GM21367 (cell line): ENCODE data around the gene FTO.

Experiments used
- ATAC-seq: cut with Tn5 transposase; IDR thresholded peaks from one replicate; pipeline ENCODE4 v1.9.1; 2021; ENCODE audit not compliant: unreplicated experiment

FTO gene

GRCh38 chr16:54112451-54113206, 408.7 kb downstream of the FTO start:
- ATAC-seq: no peak

DNA sequence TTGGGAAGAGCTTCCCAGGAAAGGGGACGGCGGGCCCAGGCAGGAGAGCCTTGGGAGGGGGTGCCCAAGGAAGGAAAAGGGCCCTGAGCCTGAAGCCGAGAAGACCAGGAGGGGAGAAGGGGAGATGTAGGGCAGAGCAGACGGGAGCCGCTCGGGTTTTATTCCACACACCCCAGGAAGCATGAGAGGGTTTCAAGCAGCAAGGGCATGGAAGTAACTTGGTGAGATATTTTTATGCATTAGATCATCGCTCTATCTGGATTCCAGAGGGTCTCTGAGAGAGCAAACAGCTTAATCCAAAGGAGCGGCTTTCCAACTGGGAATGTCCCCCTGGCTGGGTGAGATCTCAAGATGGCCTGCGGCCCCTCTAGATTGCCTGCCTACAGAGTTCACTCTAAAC, 411.6 kb downstream of the FTO start:
- ATAC-seq: no peak

DNA sequence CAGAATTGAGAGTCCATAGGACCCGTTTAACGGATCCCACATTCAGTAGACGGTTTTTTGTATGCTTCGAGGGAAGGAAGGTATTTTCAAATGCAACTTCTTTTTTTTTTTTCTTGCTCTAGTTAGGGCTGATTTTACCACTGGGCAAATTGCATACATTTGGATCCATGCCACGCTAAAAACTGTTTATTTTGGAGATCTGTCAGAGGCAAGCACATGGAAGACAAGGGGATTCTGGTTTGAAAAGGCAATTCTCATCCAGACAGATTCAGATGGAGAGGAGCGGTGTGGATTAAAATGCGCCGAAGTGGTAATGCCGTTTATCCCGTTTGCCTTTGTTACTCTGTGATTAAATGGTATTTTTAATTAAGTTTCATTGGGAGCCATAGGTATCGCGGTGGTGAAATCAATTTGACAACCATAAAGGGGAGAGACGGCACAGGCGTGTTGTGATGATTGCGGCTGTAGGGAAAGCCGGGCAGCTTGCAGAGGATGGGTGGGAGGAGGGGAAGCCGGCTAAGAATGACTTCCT, 412.2 kb downstream of the FTO start:
- ATAC-seq: no peak

DNA sequence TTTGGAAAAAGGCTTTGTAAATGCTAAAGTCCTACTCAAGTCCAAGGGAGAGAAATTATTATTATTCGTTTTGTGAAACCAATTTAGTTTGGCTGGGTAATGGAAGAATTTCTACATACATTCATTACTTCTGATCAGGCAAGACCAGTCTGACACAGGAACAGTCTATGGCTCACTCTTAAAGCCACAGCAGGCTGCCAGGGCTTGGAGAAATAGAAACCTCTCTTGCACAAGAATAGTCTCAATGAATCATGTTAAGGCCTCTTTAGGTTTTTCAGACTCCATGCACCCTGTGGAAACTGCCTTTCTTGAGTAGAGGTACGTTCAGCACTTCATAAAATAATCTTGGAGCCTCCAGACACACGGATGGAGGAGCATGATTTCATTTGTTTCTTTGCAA, 414.9 kb downstream of the FTO start:
- ATAC-seq: no peak

- ATAC-seq: no peak
Measured at GRCh38 chr16:54120846-54121480, 417.0 kb downstream of the FTO start.

DNA sequence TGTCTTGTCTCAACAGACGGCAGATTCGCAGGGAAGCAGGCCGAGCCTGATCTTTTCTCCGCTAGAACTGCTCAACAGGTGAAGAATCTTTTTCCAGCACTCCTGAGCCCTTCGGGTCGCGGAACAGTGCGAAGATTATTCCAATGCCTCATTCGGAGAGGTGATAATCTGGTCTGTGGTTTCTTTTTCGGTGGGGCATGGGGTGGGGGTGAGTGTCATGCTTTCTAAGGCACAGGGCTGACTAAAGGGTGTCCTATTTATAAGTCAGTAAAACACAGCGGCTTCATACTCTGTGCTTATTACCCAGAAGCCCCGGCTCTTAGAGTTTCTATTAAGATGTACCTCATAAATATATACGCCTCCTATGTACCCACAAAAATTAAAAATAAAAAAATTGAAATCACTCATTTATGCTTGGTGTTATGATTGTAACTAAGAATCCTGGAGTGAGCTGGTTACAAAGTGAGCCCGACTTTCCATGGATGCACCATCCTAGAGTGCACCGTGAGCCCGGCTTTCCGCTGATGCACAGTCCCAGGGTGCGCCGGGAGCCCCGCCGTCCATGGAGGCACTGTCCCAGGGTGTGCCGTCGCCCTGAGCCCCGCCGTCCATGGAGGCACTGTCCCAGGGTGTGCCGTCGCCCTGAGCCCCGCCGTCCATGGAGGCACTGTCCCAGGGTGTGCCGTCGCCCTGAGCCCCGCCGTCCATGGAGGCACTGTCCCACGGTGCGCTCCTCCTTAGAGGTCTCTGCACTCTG, 417.8 kb downstream of the FTO start:
- ATAC-seq: no peak

- ATAC-seq: no peak
Measured at GRCh38 chr16:54123766-54124165, 419.8 kb downstream of the FTO start.

DNA sequence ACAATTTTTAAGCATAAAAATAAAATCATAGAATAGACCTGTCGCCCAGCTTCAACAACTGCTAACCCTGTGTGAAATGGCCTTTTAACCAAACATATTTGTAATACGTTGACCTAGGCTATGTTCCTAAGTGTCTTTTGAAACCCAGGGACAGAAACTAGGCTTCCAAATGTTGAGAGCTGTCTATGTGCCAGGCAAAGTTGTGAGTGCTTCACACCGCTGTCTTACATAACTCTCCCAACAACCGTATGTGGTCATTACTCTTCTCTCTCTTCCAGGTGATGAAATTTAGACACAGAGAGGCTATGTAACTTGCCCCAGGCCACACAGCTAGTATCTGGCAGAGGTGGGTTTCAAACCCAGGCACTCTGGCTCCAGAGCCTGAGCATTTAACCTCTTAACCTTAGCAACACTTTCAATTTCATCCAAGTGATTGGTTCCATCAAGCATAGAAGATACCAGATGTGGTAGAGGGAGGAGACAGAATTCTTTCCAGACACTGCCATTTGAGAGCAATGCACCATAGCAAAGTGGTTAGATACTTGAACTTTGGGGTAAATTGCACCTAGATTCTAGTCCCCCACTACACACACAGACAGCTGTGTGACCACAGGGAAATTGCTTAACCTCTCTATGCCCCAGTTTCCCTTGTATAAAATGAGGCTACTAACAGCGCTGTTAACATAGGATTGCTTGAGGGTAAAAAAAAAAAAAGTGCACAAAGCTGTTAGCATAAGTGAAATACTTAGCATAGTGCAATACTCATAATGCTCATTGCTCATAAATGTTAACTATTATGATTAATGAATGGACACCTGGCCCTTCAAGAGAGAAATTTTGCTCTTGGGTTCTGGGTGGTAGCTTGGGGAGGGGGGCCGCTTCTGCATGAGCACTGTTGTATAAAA, 422.0 kb downstream of the FTO start:
- ATAC-seq: no peak

DNA sequence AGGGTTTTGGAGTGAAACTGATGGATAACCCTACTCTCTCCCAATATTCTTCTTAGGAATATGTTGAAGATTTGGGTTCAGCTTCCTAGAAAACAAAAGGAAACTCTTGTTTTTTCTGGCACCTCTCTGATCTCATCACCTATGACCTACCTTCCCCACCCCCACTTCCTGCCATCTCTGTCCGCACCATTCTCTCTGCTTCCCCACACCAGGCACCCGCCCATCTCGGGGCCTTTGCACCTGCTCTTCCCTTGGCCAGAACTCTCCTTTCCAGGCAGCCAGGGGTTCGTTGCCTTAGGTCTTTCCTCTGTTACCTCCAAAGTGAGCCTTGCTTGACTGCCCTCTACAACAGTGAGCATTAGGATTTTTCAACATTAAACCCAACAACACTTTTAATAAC, 423.0 kb downstream of the FTO start:
- ATAC-seq: no peak

GRCh38 chr16:54128629-54129234, 424.8 kb downstream of the FTO start:
- ATAC-seq: no peak

- no peak for ATAC-seq
Measured at GRCh38 chr16:54129810-54130209, 425.9 kb downstream of the FTO start.

DNA sequence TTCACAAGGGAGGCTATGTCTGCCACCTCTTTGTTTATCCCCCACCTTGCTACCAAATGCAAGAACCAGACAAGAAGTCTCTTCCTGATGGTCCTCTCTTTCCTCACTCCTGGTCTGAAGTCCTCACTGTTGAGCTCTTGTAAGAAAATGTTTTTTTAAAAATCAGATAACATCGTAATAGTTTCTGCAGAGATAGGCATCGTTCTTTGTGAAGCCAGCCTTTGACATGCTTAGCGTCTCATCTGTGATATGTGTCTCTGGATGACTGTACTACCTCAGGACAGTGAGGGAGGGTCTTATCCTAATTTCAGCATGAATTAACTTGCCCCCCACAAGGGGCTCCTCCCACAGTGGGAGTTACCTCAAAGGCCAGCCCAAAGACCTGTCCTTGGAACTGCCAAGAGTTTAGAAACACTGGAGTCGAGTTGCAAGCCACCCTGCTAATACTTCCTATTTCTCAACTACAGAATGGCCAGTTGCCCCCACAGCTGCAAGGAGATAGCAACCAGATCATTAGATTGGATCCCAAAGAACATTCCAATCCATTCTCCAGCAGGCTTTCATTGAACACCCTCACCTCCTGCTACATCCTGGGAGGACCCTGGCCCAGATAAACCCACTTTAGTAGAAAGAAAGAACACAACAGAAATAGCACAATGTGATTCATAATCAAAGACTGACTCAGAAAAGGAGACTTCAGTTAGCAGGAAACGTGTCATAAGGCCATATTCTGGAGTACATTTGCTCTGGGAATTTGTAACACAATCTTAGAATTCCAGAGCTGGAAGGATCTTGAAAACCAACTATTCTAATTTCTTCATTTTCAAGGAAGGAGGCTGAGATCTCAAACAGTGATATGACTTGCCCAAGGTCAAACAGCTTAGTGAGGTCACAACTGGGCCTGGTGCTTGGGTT, 431.7 kb downstream of the FTO start:
- ATAC-seq: no peak

DNA sequence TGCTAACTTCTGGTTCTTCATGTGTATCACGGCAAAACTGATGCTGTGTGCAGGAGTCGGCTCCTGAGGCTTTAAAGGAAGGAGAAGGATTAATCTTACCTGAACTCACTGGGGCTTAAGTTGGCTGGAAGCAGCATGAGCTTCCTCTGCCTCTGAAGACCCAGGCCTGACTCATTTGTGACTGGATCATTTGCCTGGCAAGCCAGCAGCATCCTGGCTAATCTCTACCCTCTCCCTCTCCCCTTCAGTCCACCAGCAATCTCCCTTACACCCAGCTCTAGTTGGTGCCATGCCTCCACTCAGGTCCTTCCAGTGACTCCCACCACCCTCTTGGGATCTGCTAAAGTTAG, 432.3 kb downstream of the FTO start:
- no peak for ATAC-seq

DNA sequence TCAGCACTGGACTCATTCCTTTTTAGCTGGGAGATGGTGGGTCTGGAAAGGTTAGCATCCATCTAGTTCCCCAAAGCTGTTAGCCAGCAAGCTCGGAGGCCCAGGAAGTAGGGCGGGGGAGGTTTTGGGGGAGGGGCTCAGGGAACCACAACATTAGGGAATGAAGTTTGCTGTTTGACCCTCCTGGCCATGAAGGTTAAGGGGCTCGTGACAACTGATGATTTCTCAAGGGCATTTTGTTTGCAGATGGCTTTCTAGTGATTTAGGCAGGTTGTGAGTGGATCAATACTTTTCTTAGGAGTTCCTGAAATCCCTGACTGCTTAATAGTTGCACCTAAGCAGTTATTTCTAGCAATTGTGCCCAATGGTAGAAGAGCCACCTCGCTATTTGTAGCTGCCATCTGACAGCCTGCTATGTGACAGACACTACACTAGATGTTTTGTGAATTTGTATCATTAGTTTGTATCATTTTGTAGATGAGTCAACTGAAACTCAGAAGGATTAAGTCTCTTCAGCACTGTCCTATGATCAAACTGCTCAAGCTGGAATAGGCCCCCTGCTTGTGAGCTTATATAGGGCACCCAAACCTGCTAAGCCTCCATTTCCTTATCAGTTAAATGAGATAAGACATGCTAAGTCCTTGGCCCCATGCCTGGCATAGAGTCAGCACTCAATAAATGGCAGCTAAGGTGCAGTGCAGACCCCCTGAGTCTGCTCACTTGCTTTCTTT, 436.3 kb downstream of the FTO start:
- ATAC-seq: no peak

- no peak for ATAC-seq
Measured at GRCh38 chr16:54140788-54141136, 436.8 kb downstream of the FTO start.

DNA sequence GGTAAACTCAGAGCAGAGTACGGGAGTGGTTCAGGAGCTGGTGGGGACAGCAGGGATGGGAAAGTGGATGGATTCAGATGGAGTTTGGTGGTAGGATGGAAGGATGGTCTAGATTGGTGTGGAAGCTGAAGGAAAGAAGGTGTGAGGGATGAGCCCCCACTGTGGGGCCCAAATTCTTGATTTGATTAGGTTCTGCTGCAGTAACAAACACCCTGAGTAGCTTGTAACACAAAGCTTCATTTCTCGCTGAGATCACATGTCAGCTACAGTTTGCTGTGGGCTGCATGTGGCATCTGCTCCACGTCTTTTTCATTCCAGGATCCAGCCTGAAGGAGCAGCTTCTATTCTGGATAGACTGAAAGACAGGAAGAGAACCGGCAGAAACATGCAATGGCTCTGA, 438.8 kb downstream of the FTO start:
- no peak for ATAC-seq

- no peak for ATAC-seq
Measured at GRCh38 chr16:54143410-54143809, 439.5 kb downstream of the FTO start.

- ATAC-seq: no peak
Measured at GRCh38 chr16:54143934-54144571, 440.1 kb downstream of the FTO start.
